BE2C (cell line): Measurements from ENCODE around the gene MAB21L3.
"Not testable (repeated sequence)": the region's sequence is repeated elsewhere in the genome, so short reads cannot be mapped to it uniquely, and the experiment has no call there.

Experiments used
- DNase-seq: peaks from one replicate; pipeline ENCODE4 v3.0.0-alpha.2; 2020
- H3K27me3 ChIP-seq: fragments of 250-450 bp; sonication (Bioruptor Pico); 2 replicates; pipeline ENCODE4 v1.5.1; 2020; ENCODE audit warnings: mild to moderate bottlenecking
- H3K36me3 ChIP-seq: fragments of 250-450 bp; sonication (Bioruptor Pico); 2 replicates; pipeline ENCODE4 v1.5.1; 2020; ENCODE audit warnings: mild to moderate bottlenecking
- H3K4me1 ChIP-seq: fragments of 250-450 bp; sonication (Bioruptor Pico); 2 replicates; pipeline ENCODE4 v1.5.1; 2020
- H3K4me3 ChIP-seq: 2 replicates; pipeline ENCODE4 v1.5.1; 2011; ENCODE audit warnings: low read depth, low read length
- H3K9me3 ChIP-seq: fragments of 250-450 bp; sonication (Bioruptor Pico); 2 replicates; pipeline ENCODE4 v1.5.1; 2020
- TF ChIP-seq, protein P1 (sequence below): IDR thresholded peaks from 2 replicates; pipeline ENCODE4 v1.5.1; 2012; ENCODE audit warnings: mild to moderate bottlenecking, low read depth, low read length

The MAB21L3 gene

DNA sequence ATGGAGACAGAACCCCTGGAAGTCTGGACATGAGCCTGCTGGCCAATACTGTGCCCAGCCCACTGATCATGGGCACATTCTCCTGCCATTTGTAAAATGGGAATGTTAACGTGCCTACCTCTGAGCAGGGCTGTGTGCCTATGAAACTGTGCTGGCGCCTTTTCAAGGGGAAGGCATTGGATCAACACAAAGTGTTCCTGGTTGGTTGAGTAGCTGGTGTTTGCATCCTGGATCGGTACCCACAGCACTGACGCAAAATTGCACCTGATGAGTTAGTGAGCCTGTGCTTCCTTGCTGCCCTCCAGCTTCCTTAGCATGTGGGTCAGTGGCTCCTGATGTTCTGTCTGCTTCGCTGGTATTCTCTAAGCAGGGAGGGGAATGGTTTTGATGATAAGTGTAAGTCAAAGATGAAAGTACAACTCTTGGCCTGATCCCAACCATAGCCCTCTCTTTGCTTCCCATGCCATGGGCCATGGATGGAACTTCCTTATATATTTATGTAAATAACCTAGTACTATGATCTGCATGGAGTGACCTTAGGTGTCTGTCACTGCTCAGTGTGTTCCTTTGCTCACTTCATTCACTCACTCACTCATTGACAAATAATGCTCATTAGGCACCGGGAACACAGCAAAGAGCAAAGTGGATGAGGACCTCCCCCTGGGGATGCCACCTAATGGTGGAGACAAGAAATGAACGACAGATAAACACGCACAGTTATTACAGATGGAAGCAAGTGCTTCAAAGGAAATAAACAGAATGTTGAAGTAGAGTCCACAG, 22.7 kb downstream of the MAB21L3 start:
- no peaks in the 10 kb centered on the region for H3K27me3 ChIP-seq
- TF ChIP-seq, protein P1, sequence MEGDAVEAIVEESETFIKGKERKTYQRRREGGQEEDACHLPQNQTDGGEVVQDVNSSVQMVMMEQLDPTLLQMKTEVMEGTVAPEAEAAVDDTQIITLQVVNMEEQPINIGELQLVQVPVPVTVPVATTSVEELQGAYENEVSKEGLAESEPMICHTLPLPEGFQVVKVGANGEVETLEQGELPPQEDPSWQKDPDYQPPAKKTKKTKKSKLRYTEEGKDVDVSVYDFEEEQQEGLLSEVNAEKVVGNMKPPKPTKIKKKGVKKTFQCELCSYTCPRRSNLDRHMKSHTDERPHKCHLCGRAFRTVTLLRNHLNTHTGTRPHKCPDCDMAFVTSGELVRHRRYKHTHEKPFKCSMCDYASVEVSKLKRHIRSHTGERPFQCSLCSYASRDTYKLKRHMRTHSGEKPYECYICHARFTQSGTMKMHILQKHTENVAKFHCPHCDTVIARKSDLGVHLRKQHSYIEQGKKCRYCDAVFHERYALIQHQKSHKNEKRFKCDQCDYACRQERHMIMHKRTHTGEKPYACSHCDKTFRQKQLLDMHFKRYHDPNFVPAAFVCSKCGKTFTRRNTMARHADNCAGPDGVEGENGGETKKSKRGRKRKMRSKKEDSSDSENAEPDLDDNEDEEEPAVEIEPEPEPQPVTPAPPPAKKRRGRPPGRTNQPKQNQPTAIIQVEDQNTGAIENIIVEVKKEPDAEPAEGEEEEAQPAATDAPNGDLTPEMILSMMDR, result peak; percentile 57
- no peaks in the 10 kb centered on the region for H3K9me3 ChIP-seq
- no peaks in the 10 kb centered on the region for H3K36me3 ChIP-seq
- no peaks in the 10 kb centered on the region for H3K4me1 ChIP-seq
- no peak overlapping the region for H3K4me3 ChIP-seq
- no peak for DNase-seq

DNA sequence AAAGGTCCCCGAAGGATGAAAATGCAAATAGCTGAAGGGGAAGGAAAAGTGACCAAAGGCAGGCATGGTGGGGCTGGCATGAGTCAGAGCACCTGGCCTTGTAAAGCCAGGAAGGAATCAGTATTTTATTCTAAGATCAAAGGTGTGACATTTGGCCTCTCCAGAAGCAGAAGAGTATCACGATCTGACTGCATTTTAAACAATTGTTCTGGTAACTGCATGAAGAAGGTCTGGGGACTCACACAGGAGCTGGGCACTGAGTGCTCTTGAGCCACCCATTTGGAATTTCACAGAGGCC, 23.2 kb downstream of the MAB21L3 start:
- Histone ChIP-seq H3K36me3 (no peaks in the 10 kb centered on the region), H3K27me3 (no peaks in the 10 kb centered on the region), H3K9me3 (no peaks in the 10 kb centered on the region), H3K4me1 (no peaks in the 10 kb centered on the region), H3K4me3 (no peak overlapping the region)
- no peak for DNase-seq
- TF ChIP-seq, protein P1, result no peak

DNA sequence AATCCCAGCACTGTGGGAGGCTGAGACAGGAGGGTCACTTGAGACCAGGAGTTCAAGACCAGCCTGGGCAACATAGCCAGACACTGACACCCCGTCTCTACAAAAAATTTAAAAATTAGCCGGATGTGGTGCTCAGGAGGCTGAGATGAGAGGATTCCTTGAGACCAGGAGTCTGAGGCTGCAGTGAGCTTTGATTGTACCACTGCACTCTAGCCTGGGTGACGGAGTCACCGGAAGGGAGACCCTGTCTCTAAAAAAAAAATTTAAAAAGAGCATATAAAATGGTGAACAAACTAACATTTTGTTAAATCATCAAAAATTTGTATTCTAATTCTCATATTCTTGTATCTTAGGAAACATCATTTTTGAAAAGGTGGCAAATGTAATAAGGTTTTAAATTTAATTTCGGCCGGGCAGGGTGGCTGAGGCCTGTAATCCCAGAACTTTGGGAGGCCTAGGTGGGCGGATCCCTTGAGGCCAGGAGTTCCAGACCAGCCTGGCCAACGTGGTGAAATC, 27.1 kb downstream of the MAB21L3 start:
- no peaks in the 10 kb centered on the region for H3K36me3 ChIP-seq
- H3K4me3 ChIP-seq, result no peak overlapping the region
- DNase-seq, result no peak
- H3K27me3 ChIP-seq, result no peaks in the 10 kb centered on the region
- no peaks in the 10 kb centered on the region for H3K4me1 ChIP-seq
- no peaks in the 10 kb centered on the region for H3K9me3 ChIP-seq
- TF ChIP-seq, protein P1, result no peak

DNA sequence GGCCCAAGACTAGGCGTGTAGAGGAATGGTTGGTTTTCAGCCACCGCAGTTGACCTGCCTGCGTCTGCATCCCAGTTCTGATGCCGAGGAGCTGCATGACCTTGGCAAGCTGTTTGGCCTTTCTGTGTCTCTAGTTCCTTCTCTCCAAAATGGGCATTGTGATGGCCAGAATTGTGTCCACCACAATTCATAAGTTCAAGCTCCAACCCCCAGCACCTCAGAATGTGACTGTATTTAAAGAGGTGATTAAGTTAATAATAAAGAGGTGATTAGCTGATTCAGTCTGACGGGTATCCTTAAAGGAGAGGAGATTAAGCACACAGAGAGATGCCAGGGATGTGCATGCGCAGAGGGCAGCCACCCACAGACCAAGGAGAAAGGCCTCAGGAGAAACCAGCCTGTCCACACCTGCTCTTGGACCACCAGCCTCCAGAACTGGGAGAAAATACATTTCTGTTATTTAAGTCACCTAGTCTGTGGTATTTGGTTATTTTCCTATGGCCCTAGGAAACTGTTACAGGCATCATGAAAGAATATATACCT, 28.5 kb downstream of the MAB21L3 start:
- H3K27me3 ChIP-seq, result no peaks in the 10 kb centered on the region
- no peak for DNase-seq
- TF ChIP-seq, protein P1, result no peak
- H3K4me3 ChIP-seq, result no peak overlapping the region
- no peaks in the 10 kb centered on the region for H3K9me3 ChIP-seq
- H3K36me3 ChIP-seq, result no peaks in the 10 kb centered on the region
- H3K4me1 ChIP-seq, result no peaks in the 10 kb centered on the region

DNA sequence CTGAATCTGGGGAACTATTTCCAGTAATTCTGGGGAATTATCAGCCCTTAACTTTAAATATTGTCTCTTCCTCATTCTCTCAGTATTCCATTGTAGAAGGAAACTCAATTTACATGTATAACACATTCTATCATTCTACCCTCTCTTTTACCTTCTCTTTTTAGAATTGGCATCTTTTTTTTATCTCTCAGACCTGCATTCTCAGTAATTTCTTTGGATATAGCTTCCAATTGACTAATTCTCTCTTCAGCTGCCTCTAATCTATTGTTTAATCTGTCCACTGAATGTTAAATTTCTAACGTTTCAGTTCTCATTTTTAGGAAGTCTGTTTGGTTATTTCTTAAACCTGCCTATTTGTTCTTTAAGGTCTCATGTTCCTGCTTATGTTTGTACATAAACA, 33.0 kb downstream of the MAB21L3 start:
- H3K27me3 ChIP-seq, result no peaks in the 10 kb centered on the region
- DNase-seq, result no peak
- H3K4me1 ChIP-seq, result no peaks in the 10 kb centered on the region
- H3K36me3 ChIP-seq, result no peaks in the 10 kb centered on the region
- H3K9me3 ChIP-seq, result no peaks in the 10 kb centered on the region
- TF ChIP-seq, protein P1, result no peak
- H3K4me3 ChIP-seq, result no peak overlapping the region

DNA sequence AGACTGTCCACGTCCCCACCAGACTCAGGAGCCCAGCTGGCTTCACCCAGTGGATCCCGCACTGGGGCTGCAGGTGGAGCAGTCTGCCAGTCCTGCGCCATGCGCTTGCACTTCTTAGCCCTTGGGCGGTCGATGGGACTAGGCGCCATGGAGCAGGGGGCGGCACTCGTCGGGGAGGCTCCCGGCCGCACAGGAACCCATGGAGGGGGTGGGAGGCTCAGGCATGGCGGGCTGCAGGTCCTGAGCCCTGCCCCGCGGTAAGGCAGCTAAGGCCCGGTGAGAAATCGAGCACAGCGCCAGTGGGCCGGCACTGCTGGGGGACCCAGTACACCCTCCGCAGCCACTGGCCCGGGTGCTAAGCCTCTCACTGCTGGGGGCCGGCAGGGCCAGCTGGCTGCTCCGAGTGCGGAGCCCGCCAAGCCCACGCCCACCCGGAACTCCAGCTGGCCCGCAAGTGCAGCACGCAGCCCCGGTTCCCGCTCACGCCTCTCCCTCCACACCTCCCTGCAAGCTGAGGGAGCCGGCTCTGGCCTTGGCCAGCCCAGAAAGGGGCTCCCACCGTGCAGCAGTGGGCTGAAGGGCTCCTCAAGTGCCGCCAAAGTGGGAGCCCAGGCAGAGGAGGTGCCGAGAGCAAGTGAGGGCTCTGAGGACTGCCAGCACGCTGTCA, 35.4 kb downstream of the MAB21L3 start:
- not testable (repeated sequence) for H3K4me3 ChIP-seq, H3K36me3 ChIP-seq, H3K27me3 ChIP-seq, H3K4me1 ChIP-seq, DNase-seq, H3K9me3 ChIP-seq
